Activated CD8-positive, alpha-beta T cell treated with anti-CD3 and anti-CD28 coated beads for 36 hours (primary cell): ENCODE measurements around the gene SEMA4A. TPM values are rescaled to one million over a fixed set of nuclear protein-coding genes. Genes with fewer than 3 reads are reported as not detected.

Experiments
- ATAC-seq: fragments of 200-7000 bp; cut with Tn5 transposase; one replicate; pipeline ENCODE4 v1.10.0; 2021; ENCODE audit warnings: mild to moderate bottlenecking, moderate library complexity
- CTCF ChIA-PET: fragments of 350-600 bp; sonication (Branson Sonifier 250); formaldehyde crosslinking; loops from one replicate; lab custom pipeline; 2021; ENCODE audit warnings: antibody characterized with exemption; lab: Charles Lee
- POLR2A ChIA-PET: fragments of 350-600 bp; sonication (Branson Sonifier 250); formaldehyde crosslinking; loops from one replicate; lab custom pipeline; 2021; ENCODE audit warnings: antibody characterized with exemption; lab: Charles Lee
- DNase-seq: peaks from one replicate; pipeline ENCODE4 v3.0.0-alpha.2; 2020
- H3K27ac Mint-ChIP-seq: one replicate; pipeline ENCODE4 v1.8.0; 2021; ENCODE audit warnings: mild to moderate bottlenecking, mixed read lengths
- H3K27me3 Mint-ChIP-seq: one replicate; pipeline ENCODE4 v1.8.0; 2021; ENCODE audit warnings: mixed read lengths
- H3K36me3 Mint-ChIP-seq: one replicate; pipeline ENCODE4 v1.8.0; 2021; ENCODE audit warnings: low read depth, mixed read lengths
- H3K4me1 Mint-ChIP-seq: one replicate; pipeline ENCODE4 v1.8.0; 2021; ENCODE audit warnings: low read depth, mixed read lengths
- H3K4me3 Mint-ChIP-seq: one replicate; pipeline ENCODE4 v1.8.0; 2021; ENCODE audit warnings: mild to moderate bottlenecking, moderate library complexity, mixed read lengths
- H3K9me3 Mint-ChIP-seq: one replicate; pipeline ENCODE4 v1.8.0; 2021; ENCODE audit warnings: mixed read lengths
- CTCF ChIP-seq: fragments of 200-600 bp; IDR thresholded peaks from one replicate; pipeline ENCODE4 v1.8.0; 2022; ENCODE audit warnings: antibody characterized with exemption, mild to moderate bottlenecking
- intact Hi-C: fragments of 100-400 bp; cut with micrococcal nuclease; formaldehyde crosslinking; loops from one replicate; pipeline ENCODE4 v1.10.0; 2022
- total RNA-seq, 2 experiments: library from RNA; stranded (reverse); gene quantifications; one replicate each; pipeline ENCODE4 v1.2.3, GENCODE V29; 2021

The SEMA4A gene
- total RNA-seq, 2 experiments from 2014 or later = 23.8 to 24.7 TPM

GRCh38 chr1:156203331-156203730, 49.9 kb downstream of the SEMA4A start:
- DNase-seq (no peak), ATAC-seq (no peak)
- Mint-ChIP-seq H3K4me1 (peaks cover 34% of the 10 kb centered on the region), H3K27ac (no peak overlapping the region), H3K9me3 (no peaks in the 10 kb centered on the region), H3K4me3 (no peak overlapping the region), H3K27me3 (no peaks in the 10 kb centered on the region), H3K36me3 (peaks cover 41% of the 10 kb centered on the region)
- ChIA-PET POLR2A (interaction anchor here (0.7 to 12.8 kb wide), 5 partner anchors 9 to 48 kb away, joined by 3 to 177 read pairs (median 3); partner anchors contain the start of gene PMF1), CTCF (interaction anchor here (2.2 kb wide), 1 partner anchor 22 kb away, joined by 9 read pairs; no protein-coding TSS in a partner anchor)
- TF ChIP-seq CTCF = no peak
- intact Hi-C loops = no loop called here

DNA sequence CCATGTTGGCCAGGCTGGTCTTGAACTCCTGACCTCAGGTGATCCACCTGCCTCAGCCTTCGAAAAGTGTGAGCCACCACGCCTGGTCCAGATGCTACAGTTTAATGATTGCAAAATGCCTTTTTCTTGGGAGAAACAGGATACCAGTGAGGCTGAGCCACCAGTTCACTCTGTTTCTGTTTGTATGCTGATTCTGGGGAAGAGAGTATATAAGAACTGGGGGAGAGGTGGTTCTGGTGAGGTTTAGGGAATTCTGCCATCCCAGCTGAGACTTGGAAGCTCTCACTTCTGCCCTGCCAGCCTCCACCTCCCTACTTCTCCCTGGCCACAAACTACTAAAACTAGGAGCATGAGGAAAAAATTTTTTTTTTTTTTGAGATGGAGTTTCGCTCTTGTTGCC, 51.3 kb downstream of the SEMA4A start:
- Mint-ChIP-seq H3K27ac (no peak overlapping the region), H3K4me3 (no peak overlapping the region), H3K4me1 (peaks cover 20% of the 10 kb centered on the region), H3K27me3 (no peaks in the 10 kb centered on the region), H3K36me3 (peaks cover 30% of the 10 kb centered on the region), H3K9me3 (no peaks in the 10 kb centered on the region)
- DNase-seq = no peak
- no peak for ATAC-seq
- ChIA-PET CTCF (no interaction called here), POLR2A (interaction anchor here (1.0 to 12.8 kb wide), 4 partner anchors 7 to 246 kb away, joined by 3 to 177 read pairs (median 4); partner anchors contain the start of gene PMF1)
- intact Hi-C loops = no loop called here
- TF ChIP-seq CTCF = no peak

DNA sequence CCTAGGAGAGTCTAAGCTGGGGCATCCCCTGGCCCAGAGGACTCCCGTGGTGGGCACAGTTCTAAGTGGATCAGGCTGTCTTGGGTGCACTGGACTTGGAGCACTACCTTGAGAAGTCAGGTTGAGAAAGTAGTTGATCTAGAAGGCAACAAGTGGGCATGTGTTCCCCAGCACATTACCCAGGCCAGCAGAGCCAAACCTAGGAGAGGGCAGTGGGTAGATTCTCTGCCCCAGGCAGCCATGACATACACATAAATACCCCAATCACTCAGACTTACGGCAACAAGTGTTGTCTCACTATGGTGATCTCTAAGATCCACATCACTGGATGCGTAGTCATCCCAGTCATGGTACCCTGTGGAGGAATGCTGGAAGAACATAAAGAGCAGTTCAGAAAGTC, 57.9 kb downstream of the SEMA4A start:
- ChIA-PET POLR2A (interaction anchor here (0.9 to 9.6 kb wide), 4 partner anchors 8 to 71 kb away, joined by 4 to 177 read pairs (median 46); partner anchors contain the start of genes SLC25A44 and SMG5), CTCF (interaction anchor here (1.0 to 6.0 kb wide), 4 partner anchors 9 to 70 kb away, joined by 3 to 61 read pairs (median 8); no protein-coding TSS in a partner anchor)
- no peak for TF ChIP-seq CTCF
- ATAC-seq (no peak), DNase-seq (no peak)
- intact Hi-C loops = no loop called here
- Mint-ChIP-seq H3K4me1 (peaks cover 29% of the 10 kb centered on the region), H3K36me3 (peaks cover 62% of the 10 kb centered on the region), H3K27me3 (no peaks in the 10 kb centered on the region), H3K4me3 (no peak overlapping the region), H3K27ac (peak overlapping the region; percentile 17), H3K9me3 (no peaks in the 10 kb centered on the region)

- H3K4me1 Mint-ChIP-seq = peaks cover 30% of the 10 kb centered on the region
- intact Hi-C loops = no loop called here
- H3K36me3 Mint-ChIP-seq = peaks cover 58% of the 10 kb centered on the region
- ATAC-seq = no peak
- H3K4me3 Mint-ChIP-seq = peak overlapping the region; percentile 96
- H3K9me3 Mint-ChIP-seq = no peaks in the 10 kb centered on the region
- CTCF ChIA-PET = interaction anchor here (1.1 to 6.0 kb wide), 7 partner anchors 8 to 83 kb away, joined by 3 to 61 read pairs (median 7); no protein-coding TSS in a partner anchor
- DNase-seq = no peak
- POLR2A ChIA-PET = interaction anchor here (1.2 to 9.6 kb wide), 9 partner anchors 12 to 70 kb away, joined by 3 to 177 read pairs (median 9); partner anchors contain the start of genes SLC25A44 and SMG5
- peak overlapping the region; percentile 98 for H3K27ac Mint-ChIP-seq
- no peak for TF ChIP-seq CTCF
- H3K27me3 Mint-ChIP-seq = no peaks in the 10 kb centered on the region
These were observed 58.7 kb downstream of the SEMA4A start for GRCh38 chr1:156212130-156212529.
